GM18507 (cell line): ENCODE measurements around the gene SH3BGRL2.
"Not testable (repeated sequence)": the region's sequence is repeated elsewhere in the genome, so short reads cannot be mapped to it uniquely, and the experiment has no call there.

Experiments
- DNase-seq: peaks from one replicate; pipeline ENCODE4 v3.0.0; 2011; ENCODE audit warnings: low read depth; ENCODE audit not compliant: insufficient read length; ENCODE audit errors: extremely low spot score
- FAIRE-seq: peaks from 2 replicates; lab custom pipeline; 2011; peaks lifted over from hg19 to GRCh38; lab: Jason Lieb, UNC

The SH3BGRL2 gene

GRCh38 chr6:79718509-79719247, 87.5 kb downstream of the SH3BGRL2 start:
- DNase-seq = no peak
- FAIRE-seq = no peak

GRCh38 chr6:79719248-79719960, 88.3 kb downstream of the SH3BGRL2 start:
- DNase-seq = no peak
- no peak for FAIRE-seq

GRCh38 chr6:79724816-79725215, 93.7 kb downstream of the SH3BGRL2 start:
- FAIRE-seq (no peak), DNase-seq (no peak)

GRCh38 chr6:79731471-79731870, 100.3 kb downstream of the SH3BGRL2 start:
- no peak for FAIRE-seq

GRCh38 chr6:79733388-79733787, 102.3 kb downstream of the SH3BGRL2 start:
- DNase-seq (no peak), FAIRE-seq (no peak)

More at GRCh38 chr6:79731471-79731870, 100.3 kb downstream of the SH3BGRL2 start:
- DNase-seq = no peak

GRCh38 chr6:79734374-79734773, 103.2 kb downstream of the SH3BGRL2 start:
- no peak for DNase-seq
- FAIRE-seq = no peak

- FAIRE-seq = no peak
Measured at GRCh38 chr6:79735183-79735582, 104.1 kb downstream of the SH3BGRL2 start.

GRCh38 chr6:79737172-79737571, 106.0 kb downstream of the SH3BGRL2 start:
- no peak for FAIRE-seq
- no peak for DNase-seq

More at GRCh38 chr6:79735183-79735582, 104.1 kb downstream of the SH3BGRL2 start:
- no peak for DNase-seq

- FAIRE-seq = no peak
- DNase-seq = no peak
Measured at GRCh38 chr6:79742030-79742429, 110.9 kb downstream of the SH3BGRL2 start.

- DNase-seq, FAIRE-seq: not testable (repeated sequence)
Measured at GRCh38 chr6:79745282-79745681, 114.2 kb downstream of the SH3BGRL2 start.

GRCh38 chr6:79746325-79746724, 115.2 kb downstream of the SH3BGRL2 start:
- DNase-seq, FAIRE-seq: not testable (repeated sequence)

- DNase-seq (no peak), FAIRE-seq (no peak)
Measured at GRCh38 chr6:79750806-79751205, 119.7 kb downstream of the SH3BGRL2 start.
